Osteoblast (primary cell): ENCODE results near the gene OR2K2. TPM values are rescaled to one million over a fixed set of nuclear protein-coding genes. Genes with fewer than 3 reads are reported as not detected.
"Not testable (repeated sequence)": the region's sequence is repeated elsewhere in the genome, so short reads cannot be mapped to it uniquely, and the experiment has no call there.

Experiments
- DNase-seq: peaks from one replicate; pipeline ENCODE4 v3.0.0; 2011; ENCODE audit warnings: low spot score, mixed read lengths; ENCODE audit not compliant: insufficient read length; ENCODE audit errors: missing footprints
- H2AFZ ChIP-seq: 2 replicates; pipeline ENCODE4 v1.6.0; 2011; ENCODE audit warnings: mild to moderate bottlenecking, low read length
- H3K27ac ChIP-seq: 2 replicates; pipeline ENCODE4 v1.5.1; 2011; ENCODE audit warnings: mild to moderate bottlenecking, low read depth, low read length, moderate library complexity
- H3K27me3 ChIP-seq: 2 replicates; pipeline ENCODE4 v1.6.0; 2012; ENCODE audit warnings: mild to moderate bottlenecking, control low read depth, inconsistent platforms, low read length, moderate library complexity; ENCODE audit not compliant: insufficient read depth
- H3K36me3 ChIP-seq: 2 replicates; pipeline ENCODE4 v1.5.1; 2011; ENCODE audit warnings: mild to moderate bottlenecking, low read length, control low read depth, moderate library complexity; ENCODE audit not compliant: insufficient read depth
- H3K4me1 ChIP-seq: 2 replicates; pipeline ENCODE4 v1.5.1; 2011; ENCODE audit warnings: mild to moderate bottlenecking, low read length, control low read depth, moderate library complexity; ENCODE audit not compliant: insufficient read depth
- H3K4me2 ChIP-seq: 2 replicates; pipeline ENCODE4 v1.6.0; 2011; ENCODE audit warnings: mild to moderate bottlenecking, low read length; ENCODE audit not compliant: insufficient read depth
- H3K4me3 ChIP-seq: fragments of 200-600 bp; sonication (generic); 3 replicates; pipeline ENCODE4 v1.5.1; 2012; ENCODE audit warnings: mild to moderate bottlenecking, low read length, inconsistent platforms; ENCODE audit not compliant: insufficient read depth
- H3K79me2 ChIP-seq: 2 replicates; pipeline ENCODE4 v1.6.0; 2012; ENCODE audit warnings: mild to moderate bottlenecking, low read length, control low read depth, inconsistent platforms; ENCODE audit not compliant: insufficient read depth
- H3K9me3 ChIP-seq: 2 replicates; pipeline ENCODE4 v1.5.1; 2011; ENCODE audit warnings: low read depth, low read length, control low read depth
- H4K20me1 ChIP-seq: 2 replicates; pipeline ENCODE4 v1.6.0; 2012; ENCODE audit warnings: mild to moderate bottlenecking, low read length, control low read depth; ENCODE audit not compliant: insufficient read depth
- total RNA-seq: library from RNA; depleted of rRNA; stranded (reverse); fragments of >200 nt; gene quantifications from 2 replicates; pipeline ENCODE4 v1.2.3, GENCODE V29; 2012
- TF ChIP-seq, protein P1 (sequence below): IDR thresholded peaks from 2 replicates; pipeline ENCODE4 v1.5.1; 2011; ENCODE audit warnings: mild to moderate bottlenecking, low read depth, low read length, moderate library complexity; ENCODE audit errors: extremely low read depth

The OR2K2 gene
- total RNA-seq, 1 donor, result not detected

DNA sequence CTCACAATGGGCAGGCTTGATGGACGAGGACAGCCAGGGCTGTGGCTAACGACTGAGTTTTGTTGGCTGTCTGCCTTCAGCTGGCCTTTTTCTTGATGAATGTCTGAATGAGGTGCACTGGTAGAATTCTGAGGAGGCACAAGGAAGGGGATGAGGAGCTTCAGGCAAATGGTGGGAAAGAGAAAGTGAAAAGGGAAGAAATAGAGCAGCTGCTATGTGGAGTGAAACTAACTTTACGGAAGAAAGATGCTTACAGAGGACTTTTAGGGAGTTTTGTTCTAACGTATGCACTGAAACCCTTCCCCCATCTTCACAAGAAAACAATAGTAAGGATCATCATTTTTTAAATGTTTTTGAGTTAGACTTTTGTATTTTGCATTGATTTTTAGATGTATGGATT lies 45.3 kb downstream of the OR2K2 start:
- no peak overlapping the region for H3K4me3 ChIP-seq
- no peaks in the 10 kb centered on the region for H3K27me3 ChIP-seq
- H3K36me3 ChIP-seq, result no peaks in the 10 kb centered on the region
- H3K4me1 ChIP-seq, result peaks cover 25% of the 10 kb centered on the region
- H3K9me3 ChIP-seq, result no peaks in the 10 kb centered on the region
- H3K4me2 ChIP-seq, result no peak overlapping the region
- no peak overlapping the region for H3K27ac ChIP-seq
- DNase-seq, result no peak
- H3K79me2 ChIP-seq, result no peaks in the 10 kb centered on the region
- H2AFZ ChIP-seq, result no peak overlapping the region
- no peaks in the 10 kb centered on the region for H4K20me1 ChIP-seq
- TF ChIP-seq, protein P1, sequence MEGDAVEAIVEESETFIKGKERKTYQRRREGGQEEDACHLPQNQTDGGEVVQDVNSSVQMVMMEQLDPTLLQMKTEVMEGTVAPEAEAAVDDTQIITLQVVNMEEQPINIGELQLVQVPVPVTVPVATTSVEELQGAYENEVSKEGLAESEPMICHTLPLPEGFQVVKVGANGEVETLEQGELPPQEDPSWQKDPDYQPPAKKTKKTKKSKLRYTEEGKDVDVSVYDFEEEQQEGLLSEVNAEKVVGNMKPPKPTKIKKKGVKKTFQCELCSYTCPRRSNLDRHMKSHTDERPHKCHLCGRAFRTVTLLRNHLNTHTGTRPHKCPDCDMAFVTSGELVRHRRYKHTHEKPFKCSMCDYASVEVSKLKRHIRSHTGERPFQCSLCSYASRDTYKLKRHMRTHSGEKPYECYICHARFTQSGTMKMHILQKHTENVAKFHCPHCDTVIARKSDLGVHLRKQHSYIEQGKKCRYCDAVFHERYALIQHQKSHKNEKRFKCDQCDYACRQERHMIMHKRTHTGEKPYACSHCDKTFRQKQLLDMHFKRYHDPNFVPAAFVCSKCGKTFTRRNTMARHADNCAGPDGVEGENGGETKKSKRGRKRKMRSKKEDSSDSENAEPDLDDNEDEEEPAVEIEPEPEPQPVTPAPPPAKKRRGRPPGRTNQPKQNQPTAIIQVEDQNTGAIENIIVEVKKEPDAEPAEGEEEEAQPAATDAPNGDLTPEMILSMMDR, result no peak

DNA sequence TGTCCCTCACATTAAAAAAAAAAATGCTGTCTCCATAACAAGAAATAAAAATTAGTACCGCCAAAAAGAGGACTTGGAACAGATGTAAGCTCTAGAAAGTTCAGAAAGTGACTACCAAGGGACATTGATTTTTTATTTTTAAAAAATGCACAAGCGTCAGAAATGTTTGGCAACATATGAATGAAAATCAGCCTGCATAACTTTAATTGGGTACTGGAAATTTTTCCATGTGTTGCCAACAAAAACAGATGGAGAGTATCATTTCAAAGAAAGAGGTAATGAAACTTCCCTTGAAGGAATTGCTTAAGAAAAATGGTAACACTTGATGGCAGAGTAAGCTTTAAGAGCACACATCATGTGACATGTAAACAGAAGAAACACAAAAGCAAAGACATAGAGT lies 47.2 kb downstream of the OR2K2 start:
- H3K9me3 ChIP-seq, result no peaks in the 10 kb centered on the region
- no peak overlapping the region for H3K4me2 ChIP-seq
- no peaks in the 10 kb centered on the region for H3K27me3 ChIP-seq
- no peak overlapping the region for H3K4me3 ChIP-seq
- peaks cover 10% of the 10 kb centered on the region for H3K4me1 ChIP-seq
- no peaks in the 10 kb centered on the region for H3K36me3 ChIP-seq
- H3K27ac ChIP-seq, result no peak overlapping the region
- H4K20me1 ChIP-seq, result no peaks in the 10 kb centered on the region
- TF ChIP-seq, protein P1, result no peak
- H3K79me2 ChIP-seq, result no peaks in the 10 kb centered on the region
- DNase-seq, result no peak
- H2AFZ ChIP-seq, result no peak overlapping the region

DNA sequence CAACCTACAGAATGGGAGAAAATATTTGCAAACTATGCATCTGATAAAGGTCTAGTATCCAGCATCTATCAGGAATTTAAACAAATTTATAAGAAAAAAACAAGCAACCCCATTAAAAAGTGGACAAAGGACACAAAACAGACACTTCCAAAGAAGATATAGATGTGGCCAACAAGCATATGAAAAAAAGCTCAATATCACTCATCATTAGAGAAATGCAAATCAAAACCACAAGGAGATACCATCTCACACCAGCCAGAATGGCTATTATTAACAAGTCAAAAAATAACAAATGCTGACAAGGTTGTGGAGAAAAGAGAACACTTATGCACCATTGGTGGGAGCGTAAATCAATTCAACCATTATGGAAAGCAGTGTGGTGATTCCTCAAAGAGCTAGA lies 49.2 kb downstream of the OR2K2 start:
- H3K36me3 ChIP-seq, DNase-seq, H3K4me2 ChIP-seq, H4K20me1 ChIP-seq, H3K79me2 ChIP-seq, H3K27me3 ChIP-seq, H3K4me3 ChIP-seq, H3K4me1 ChIP-seq, H3K9me3 ChIP-seq, H3K27ac ChIP-seq, H2AFZ ChIP-seq: not testable (repeated sequence)

Other genes starting within 250 kb of the OR2K2 start
- gene ECPAS, start 154.2 kb upstream of the OR2K2 start, total RNA-seq, result 116 and 117 TPM in 2 replicates
- gene ZNF483, start 195.0 kb upstream of the OR2K2 start, total RNA-seq, result 5.9 and 6.2 TPM in 2 replicates